Measurements from ENCODE around the gene BTBD2.

The BTBD2 gene

GRCh38 chr19:2062389-2062729, 46.8 kb upstream of the BTBD2 start:
- H3K36me3 ChIP-seq (ENCODE audit: low read depth), result no peaks in the 10 kb centered on the region
- peaks cover 26% of the 10 kb centered on the region for H3K4me1 ChIP-seq (ENCODE audit: insufficient read depth, poor library complexity, severe bottlenecking)
- H3K27ac ChIP-seq (ENCODE audit: poor library complexity, severe bottlenecking), result peak overlapping the region; percentile 97
- no peaks in the 10 kb centered on the region for H3K27me3 ChIP-seq (ENCODE audit: insufficient read depth, poor library complexity, severe bottlenecking)
- ATAC-seq (ENCODE audit: low read depth), result no peak
- peak overlapping the region; percentile 36 for H3K4me3 ChIP-seq (ENCODE audit: severe bottlenecking)
- TF ChIP-seq CTCF (IDR thresholded peaks at IDR 0.05; ENCODE audit: poor library complexity, severe bottlenecking), result no peak
- no peaks in the 10 kb centered on the region for H3K9me3 ChIP-seq (ENCODE audit: severe bottlenecking)
- no peak for DNase-seq (ENCODE audit: low spot score)

- H3K36me3 ChIP-seq (ENCODE audit: low read depth), result no peaks in the 10 kb centered on the region
- no peak for TF ChIP-seq CTCF (IDR thresholded peaks at IDR 0.05; ENCODE audit: poor library complexity, severe bottlenecking)
- H3K9me3 ChIP-seq (ENCODE audit: severe bottlenecking), result no peaks in the 10 kb centered on the region
- H3K4me1 ChIP-seq (ENCODE audit: insufficient read depth, poor library complexity, severe bottlenecking), result peaks cover 26% of the 10 kb centered on the region
- H3K27ac ChIP-seq (ENCODE audit: poor library complexity, severe bottlenecking), result peak overlapping the region; percentile 97
- DNase-seq (ENCODE audit: low spot score) (peak; percentile 96), ATAC-seq (ENCODE audit: low read depth) (peak; percentile 76)
- H3K27me3 ChIP-seq (ENCODE audit: insufficient read depth, poor library complexity, severe bottlenecking), result no peaks in the 10 kb centered on the region
- peak overlapping the region; percentile 36 for H3K4me3 ChIP-seq (ENCODE audit: severe bottlenecking)
These were observed 46.2 kb upstream of the BTBD2 start for GRCh38 chr19:2061495-2062388.

GRCh38 chr19:2060884-2061494, 45.5 kb upstream of the BTBD2 start:
- no peak for DNase-seq (ENCODE audit: low spot score)

GRCh38 chr19:2059422-2060201, 44.1 kb upstream of the BTBD2 start:
- Histone ChIP-seq H3K9me3 (ENCODE audit: severe bottlenecking) (no peaks in the 10 kb centered on the region), H3K27me3 (ENCODE audit: insufficient read depth, poor library complexity, severe bottlenecking) (no peaks in the 10 kb centered on the region), H3K4me1 (ENCODE audit: insufficient read depth, poor library complexity, severe bottlenecking) (peaks cover 39% of the 10 kb centered on the region), H3K36me3 (ENCODE audit: low read depth) (no peaks in the 10 kb centered on the region), H3K4me3 (ENCODE audit: severe bottlenecking) (no peak overlapping the region), H3K27ac (ENCODE audit: poor library complexity, severe bottlenecking) (peak overlapping the region; percentile 97)
- no peak for TF ChIP-seq CTCF (IDR thresholded peaks at IDR 0.05; ENCODE audit: poor library complexity, severe bottlenecking)
- ATAC-seq (ENCODE audit: low read depth) (peak; percentile 40), DNase-seq (ENCODE audit: low spot score) (no peak)

More at GRCh38 chr19:2060884-2061494, 45.5 kb upstream of the BTBD2 start:
- H3K36me3 ChIP-seq (ENCODE audit: low read depth), result no peaks in the 10 kb centered on the region
- H3K4me3 ChIP-seq (ENCODE audit: severe bottlenecking), result peak overlapping the region; percentile 36
- H3K9me3 ChIP-seq (ENCODE audit: severe bottlenecking), result no peaks in the 10 kb centered on the region
- H3K27me3 ChIP-seq (ENCODE audit: insufficient read depth, poor library complexity, severe bottlenecking), result no peaks in the 10 kb centered on the region
- peak; percentile 11; the same call in 2 of the 3 replicates for ATAC-seq (ENCODE audit: low read depth)
- peak overlapping the region; percentile 97 for H3K27ac ChIP-seq (ENCODE audit: poor library complexity, severe bottlenecking)
- H3K4me1 ChIP-seq (ENCODE audit: insufficient read depth, poor library complexity, severe bottlenecking), result peaks cover 28% of the 10 kb centered on the region
- no peak for TF ChIP-seq CTCF (IDR thresholded peaks at IDR 0.05; ENCODE audit: poor library complexity, severe bottlenecking)

All from RWPE2 (cell line).